Sigmoid colon (tissue), 7 donors: Measurements from ENCODE around the gene SPARCL1. TPM values are rescaled to one million over a fixed set of nuclear protein-coding genes. Genes with fewer than 3 reads are reported as not detected.
"Not testable (repeated sequence)": the region's sequence is repeated elsewhere in the genome, so short reads cannot be mapped to it uniquely, and the experiment has no call there.

Source experiments
- DNase-seq: peaks from one replicate; pipeline ENCODE4 v3.0.0-alpha.2; 2019
- H3K27ac ChIP-seq, 4 donors: fragments of 200-600 bp; sonication (generic); one replicate each; pipeline ENCODE4 v1.5.1; 2016 to 2019; ENCODE audit warnings: mild to moderate bottlenecking in 1 of 4
- H3K27me3 ChIP-seq, 3 donors: fragments of 200-600 bp; sonication (generic); one replicate each; pipeline ENCODE4 v1.5.1; 2019; ENCODE audit warnings: mild to moderate bottlenecking in 1 of 3
- H3K36me3 ChIP-seq, 4 donors: fragments of 200-600 bp; sonication (generic); one replicate each; pipeline ENCODE4 v1.5.1; 2016 to 2019
- H3K4me1 ChIP-seq, 4 donors: fragments of 200-600 bp; sonication (generic); one replicate each; pipeline ENCODE4 v1.5.1; 2017 to 2019
- H3K4me3 ChIP-seq, 4 donors: fragments of 200-600 bp; sonication (generic); one replicate each; pipeline ENCODE4 v1.5.1; 2017 to 2019; ENCODE audit warnings: mild to moderate bottlenecking in 2 of 4, moderate library complexity in 1 of 4
- H3K9me3 ChIP-seq, 4 donors: fragments of 200-600 bp in 3 of 4; sonication (generic) in 3 of 4; one replicate each; pipeline versions ENCODE4 v1.5.1 to v1.6.1; 2013 to 2019
- EP300 ChIP-seq, 4 donors: sonication (generic); formaldehyde crosslinking; IDR thresholded peaks; one replicate each; pipeline ENCODE4 v1.6.1; 2017; ENCODE audit warnings: antibody characterized with exemption in 4 of 4
- POLR2A ChIP-seq, 2 donors: fragments of 450-650 bp; IDR thresholded peaks; one replicate each; pipeline ENCODE4 v1.6.1; 2016; ENCODE audit warnings: antibody characterized with exemption in 2 of 2, mild to moderate bottlenecking in 2 of 2, moderate library complexity in 2 of 2
- POLR2AphosphoS5 ChIP-seq, 4 donors: sonication (generic); formaldehyde crosslinking; IDR thresholded peaks; one replicate each; pipeline ENCODE4 v1.6.1; 2017; ENCODE audit warnings: antibody characterized with exemption in 4 of 4
- WGBS, 2 donors: extraction: QIAGEN DNeasy Blood & Tissue Kit; methylation state at CpG; one replicate each; pipeline ENCODE4 v1.1.7; 2013; 5-methylcytosine and 5-hydroxymethylcytosine counted together
- intact Hi-C: fragments of 100-400 bp; cut with DNase I; formaldehyde crosslinking; loops from one replicate; pipeline ENCODE4 v1.15.1; 2023
- polyA plus RNA-seq, 3 donors: library from polyadenylated mRNA; stranded (reverse); fragments of 200-250 nt; gene quantifications; one replicate each; pipeline ENCODE4 v1.2.3, GENCODE V29; 2013
- total RNA-seq, 4 donors: library from RNA; depleted of rRNA; stranded (reverse); fragments of >200 nt; gene quantifications; one replicate each; pipeline ENCODE4 v1.1.0, GENCODE V29; 2016
- TF ChIP-seq, protein P1 (sequence below), 4 experiments: fragments of 450-650 bp in 3 of 4; fragments of 200-600 bp in 1 of 4; IDR thresholded peaks; one replicate each; pipeline ENCODE4 v1.5.1; 2016 to 2019; ENCODE audit warnings: antibody characterized with exemption in 4 of 4, mild to moderate bottlenecking in 3 of 4, moderate library complexity in 2 of 4
- donor health status: healthy with polysubstance abuse.
- donor health status: Bipolar disorder and iron deficiency.
- donor health status: healthy.

SPARCL1 gene
- total and polyA plus RNA-seq, 7 donors = 10.4 to 1,386 (median 1,005) TPM

DNA sequence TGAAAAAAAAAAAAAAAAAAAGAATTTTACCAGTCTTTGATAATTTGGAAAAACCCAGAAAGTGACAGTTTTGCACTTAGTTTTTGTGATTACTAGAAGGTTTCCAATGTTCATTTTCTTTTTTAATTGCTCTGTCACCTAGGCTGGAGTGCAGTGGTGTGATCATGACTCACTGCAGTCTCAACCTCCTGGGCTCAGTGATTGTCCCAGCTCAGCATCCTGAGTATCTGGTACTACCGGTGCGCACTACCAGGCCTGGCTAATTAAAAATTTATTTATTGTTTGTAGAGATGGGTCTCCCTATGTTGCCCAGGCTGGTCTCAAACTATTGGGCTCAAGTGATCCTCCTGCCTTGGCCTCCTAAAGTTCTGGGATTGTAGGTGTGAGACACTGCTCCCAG is 103.5 kb downstream of the SPARCL1 start:
- Histone ChIP-seq H3K36me3 (no peaks in the 10 kb centered on the region), H3K4me3 (no peak overlapping the region), H3K4me1 (peaks cover 0 to 31% (median 30%) of the 10 kb centered on the region in 4 donors), H3K27ac (no peak overlapping the region), H3K27me3 (no peaks in the 10 kb centered on the region), H3K9me3 (no peaks in the 10 kb centered on the region)
- DNase-seq = no peak
- WGBS, 2 donors = 93% methylated on average over 2 of the region's 2 CpGs
- intact Hi-C loops = loop anchor here (10.0 kb wide), 1 partner anchor 51 kb away; no protein-coding TSS in a partner anchor
- TF ChIP-seq POLR2AphosphoS5 (IDR thresholded peaks at IDR 0.05) (no peak), EP300 (IDR thresholded peaks at IDR 0.05) (no peak), POLR2A (IDR thresholded peaks at IDR 0.05) (no peak)
- TF ChIP-seq, protein P1, sequence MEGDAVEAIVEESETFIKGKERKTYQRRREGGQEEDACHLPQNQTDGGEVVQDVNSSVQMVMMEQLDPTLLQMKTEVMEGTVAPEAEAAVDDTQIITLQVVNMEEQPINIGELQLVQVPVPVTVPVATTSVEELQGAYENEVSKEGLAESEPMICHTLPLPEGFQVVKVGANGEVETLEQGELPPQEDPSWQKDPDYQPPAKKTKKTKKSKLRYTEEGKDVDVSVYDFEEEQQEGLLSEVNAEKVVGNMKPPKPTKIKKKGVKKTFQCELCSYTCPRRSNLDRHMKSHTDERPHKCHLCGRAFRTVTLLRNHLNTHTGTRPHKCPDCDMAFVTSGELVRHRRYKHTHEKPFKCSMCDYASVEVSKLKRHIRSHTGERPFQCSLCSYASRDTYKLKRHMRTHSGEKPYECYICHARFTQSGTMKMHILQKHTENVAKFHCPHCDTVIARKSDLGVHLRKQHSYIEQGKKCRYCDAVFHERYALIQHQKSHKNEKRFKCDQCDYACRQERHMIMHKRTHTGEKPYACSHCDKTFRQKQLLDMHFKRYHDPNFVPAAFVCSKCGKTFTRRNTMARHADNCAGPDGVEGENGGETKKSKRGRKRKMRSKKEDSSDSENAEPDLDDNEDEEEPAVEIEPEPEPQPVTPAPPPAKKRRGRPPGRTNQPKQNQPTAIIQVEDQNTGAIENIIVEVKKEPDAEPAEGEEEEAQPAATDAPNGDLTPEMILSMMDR (IDR thresholded peaks at IDR 0.05) = no peak

DNA sequence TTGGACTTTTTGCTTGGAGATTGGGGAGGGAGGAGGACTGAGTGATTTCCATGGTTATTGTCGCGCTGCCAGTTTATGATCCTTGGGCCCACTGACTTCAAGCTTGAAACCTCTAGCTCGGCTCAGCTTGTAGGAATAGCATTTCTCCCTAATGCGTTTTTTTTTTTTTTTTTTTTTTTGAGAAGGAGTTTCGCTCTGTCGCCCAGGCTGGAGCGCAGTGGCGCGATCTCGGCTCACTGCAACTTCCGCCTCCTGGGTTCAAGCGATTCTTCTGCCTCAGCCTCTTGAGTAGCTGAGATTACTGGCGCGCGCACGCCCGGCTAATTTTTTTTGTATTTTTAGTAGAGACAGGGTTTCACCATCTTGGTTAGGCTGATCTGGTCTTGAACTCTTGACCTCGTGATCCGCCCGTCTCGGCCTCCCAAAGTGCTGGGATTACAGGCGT is 105.1 kb downstream of the SPARCL1 start:
- H3K27me3 ChIP-seq, DNase-seq, H3K36me3 ChIP-seq, H3K9me3 ChIP-seq: not testable (repeated sequence)
- 87 to 93% methylated on average over 22 of the region's 22 CpGs for WGBS, 2 donors
- Histone ChIP-seq H3K4me1 (peaks cover 0 to 31% (median 30%) of the 10 kb centered on the region in 4 donors), H3K27ac (peak overlapping the region in 2 of 4 donors; percentile 15 to 85), H3K4me3 (peak overlapping the region in 2 of 4 donors; percentile 76 to 91)
- intact Hi-C loops = loop anchor here (5.0 to 10.0 kb wide), 3 partner anchors 43 to 118 kb away; no protein-coding TSS in a partner anchor

Other genes with a start within 250 kb of the SPARCL1 start
- 1 to 10 TPM in 2 of 4 donors, under 1 TPM in 2; 0.27 to 1.8 (median 0.91) TPM for gene HSD17B13, start 206.5 kb downstream of the SPARCL1 start, total RNA-seq
- gene HSD17B13, start 206.5 kb downstream of the SPARCL1 start, polyA plus RNA-seq = under 1 TPM in 2 of 3 donors, not detected in 1; 0.13 to 0.60 TPM
- gene HSD17B11, start 138.2 kb downstream of the SPARCL1 start, total RNA-seq = 10 to 100 TPM; 57.3 to 97.6 (median 70.3) TPM
- 100 to 1,000 TPM; 139 to 145 (median 142) TPM for gene HSD17B11, start 138.2 kb downstream of the SPARCL1 start, polyA plus RNA-seq
- 10 to 100 TPM; 12.4 to 25.2 (median 22.7) TPM for gene NUDT9, start 106.8 kb downstream of the SPARCL1 start, total RNA-seq
- gene NUDT9, start 106.8 kb downstream of the SPARCL1 start, polyA plus RNA-seq = 10 to 100 TPM; 27.0 to 53.1 (median 33.5) TPM
- gene DSPP, start 79.2 kb upstream of the SPARCL1 start, total RNA-seq = not detected
- gene DSPP, start 79.2 kb upstream of the SPARCL1 start, polyA plus RNA-seq = not detected
- gene DMP1, start 120.9 kb upstream of the SPARCL1 start, total RNA-seq = not detected
- not detected for gene DMP1, start 120.9 kb upstream of the SPARCL1 start, polyA plus RNA-seq